Esophagus muscularis mucosa (tissue), 4 donors: Measurements from ENCODE around the gene ESRRB.
"Not testable (repeated sequence)": the region's sequence is repeated elsewhere in the genome, so short reads cannot be mapped to it uniquely, and the experiment has no call there.

Experiments
- EP300 ChIP-seq: sonication (generic); formaldehyde crosslinking; IDR thresholded peaks from one replicate; pipeline ENCODE4 v1.6.1; 2017; ENCODE audit warnings: antibody characterized with exemption
- POLR2A ChIP-seq: fragments of 450-650 bp; IDR thresholded peaks from one replicate; pipeline ENCODE4 v1.6.1; 2017; ENCODE audit warnings: antibody characterized with exemption, moderate library complexity, mild to moderate bottlenecking, low read depth
- POLR2AphosphoS5 ChIP-seq, 2 donors: sonication (generic); formaldehyde crosslinking; IDR thresholded peaks; one replicate each; pipeline ENCODE4 v1.6.1; 2017; ENCODE audit warnings: antibody characterized with exemption in 2 of 2
- TF ChIP-seq, protein P1 (sequence below), 3 experiments: fragments of 200-600 bp in 2 of 3; fragments of 450-650 bp in 1 of 3; sonication (generic) in 2 of 3; IDR thresholded peaks; one replicate each; pipeline ENCODE4 v1.5.1; 2017 to 2019; ENCODE audit warnings: antibody characterized with exemption in 3 of 3, mild to moderate bottlenecking in 2 of 3, moderate library complexity in 1 of 3

DNA sequence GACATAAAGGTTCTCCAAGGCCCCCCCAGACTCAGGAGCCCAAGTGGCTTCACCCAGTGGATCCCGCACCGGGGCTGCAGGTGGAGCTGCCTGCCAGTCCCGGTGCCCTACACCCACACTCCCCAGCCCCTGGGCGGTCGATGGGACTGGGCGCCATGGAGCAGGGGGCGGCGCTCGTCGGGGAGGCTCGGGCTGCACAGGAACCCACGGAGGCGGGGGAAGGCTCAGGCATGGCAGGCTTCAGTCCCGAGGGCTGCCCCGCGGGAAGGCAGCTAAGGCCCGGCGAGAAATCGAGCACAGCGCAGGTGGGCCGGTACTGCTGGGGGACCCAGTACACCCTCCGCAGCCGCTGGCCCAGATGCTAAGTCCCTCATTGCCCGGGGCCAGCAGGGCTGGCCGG, 160.7 kb downstream of the ESRRB start:
- TF ChIP-seq POLR2A; POLR2AphosphoS5 (IDR thresholded peaks at IDR 0.05); EP300: not testable (repeated sequence)
- TF ChIP-seq, protein P1, sequence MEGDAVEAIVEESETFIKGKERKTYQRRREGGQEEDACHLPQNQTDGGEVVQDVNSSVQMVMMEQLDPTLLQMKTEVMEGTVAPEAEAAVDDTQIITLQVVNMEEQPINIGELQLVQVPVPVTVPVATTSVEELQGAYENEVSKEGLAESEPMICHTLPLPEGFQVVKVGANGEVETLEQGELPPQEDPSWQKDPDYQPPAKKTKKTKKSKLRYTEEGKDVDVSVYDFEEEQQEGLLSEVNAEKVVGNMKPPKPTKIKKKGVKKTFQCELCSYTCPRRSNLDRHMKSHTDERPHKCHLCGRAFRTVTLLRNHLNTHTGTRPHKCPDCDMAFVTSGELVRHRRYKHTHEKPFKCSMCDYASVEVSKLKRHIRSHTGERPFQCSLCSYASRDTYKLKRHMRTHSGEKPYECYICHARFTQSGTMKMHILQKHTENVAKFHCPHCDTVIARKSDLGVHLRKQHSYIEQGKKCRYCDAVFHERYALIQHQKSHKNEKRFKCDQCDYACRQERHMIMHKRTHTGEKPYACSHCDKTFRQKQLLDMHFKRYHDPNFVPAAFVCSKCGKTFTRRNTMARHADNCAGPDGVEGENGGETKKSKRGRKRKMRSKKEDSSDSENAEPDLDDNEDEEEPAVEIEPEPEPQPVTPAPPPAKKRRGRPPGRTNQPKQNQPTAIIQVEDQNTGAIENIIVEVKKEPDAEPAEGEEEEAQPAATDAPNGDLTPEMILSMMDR (IDR thresholded peaks at IDR 0.05), result not testable (repeated sequence)
